Mesothelial cell of epicardium (in vitro differentiated cells): ENCODE measurements around the gene NFKB2. TPM values are rescaled to one million over a fixed set of nuclear protein-coding genes. Genes with fewer than 3 reads are reported as not detected.
A peak's percentile ranks its signal among the peaks of the same experiment; 100 is the strongest.

Source experiments
- DNase-seq, 2 experiments: peaks; one replicate each; pipeline ENCODE4 v3.0.0; 2021; ENCODE audit warnings: low spot score in 2 of 2; ENCODE audit not compliant: unreplicated experiment in 2 of 2
- H3K27ac Mint-ChIP-seq: 2 replicates; pipeline ENCODE4 v1.8.0; 2021; ENCODE audit warnings: mixed read lengths
- H3K27me3 Mint-ChIP-seq: 2 replicates; pipeline ENCODE4 v1.8.0; 2021; ENCODE audit warnings: low read depth, mixed read lengths
- H3K36me3 Mint-ChIP-seq: 2 replicates; pipeline ENCODE4 v1.8.0; 2021; ENCODE audit warnings: mixed read lengths
- H3K4me1 Mint-ChIP-seq: 2 replicates; pipeline ENCODE4 v1.8.0; 2021; ENCODE audit warnings: mixed read lengths
- H3K4me3 Mint-ChIP-seq: 2 replicates; pipeline ENCODE4 v1.8.0; 2021; ENCODE audit warnings: mild to moderate bottlenecking, moderate library complexity, mixed read lengths
- H3K9me3 Mint-ChIP-seq: 2 replicates; pipeline ENCODE4 v1.8.0; 2021; ENCODE audit warnings: mixed read lengths
- total RNA-seq: library from RNA; stranded (reverse); gene quantifications from 3 replicates; pipeline ENCODE4 v1.2.1, GENCODE V29; 2021
- TF ChIP-seq, protein P1 (sequence below): fragments of 200-600 bp; sonication (generic); IDR thresholded peaks from one replicate; pipeline ENCODE4 v1.5.0; 2021; ENCODE audit warnings: antibody characterized with exemption; ENCODE audit not compliant: unreplicated experiment

The NFKB2 gene
- total RNA-seq, 1 donor from 2014 or later = 55.8 TPM

DNA sequence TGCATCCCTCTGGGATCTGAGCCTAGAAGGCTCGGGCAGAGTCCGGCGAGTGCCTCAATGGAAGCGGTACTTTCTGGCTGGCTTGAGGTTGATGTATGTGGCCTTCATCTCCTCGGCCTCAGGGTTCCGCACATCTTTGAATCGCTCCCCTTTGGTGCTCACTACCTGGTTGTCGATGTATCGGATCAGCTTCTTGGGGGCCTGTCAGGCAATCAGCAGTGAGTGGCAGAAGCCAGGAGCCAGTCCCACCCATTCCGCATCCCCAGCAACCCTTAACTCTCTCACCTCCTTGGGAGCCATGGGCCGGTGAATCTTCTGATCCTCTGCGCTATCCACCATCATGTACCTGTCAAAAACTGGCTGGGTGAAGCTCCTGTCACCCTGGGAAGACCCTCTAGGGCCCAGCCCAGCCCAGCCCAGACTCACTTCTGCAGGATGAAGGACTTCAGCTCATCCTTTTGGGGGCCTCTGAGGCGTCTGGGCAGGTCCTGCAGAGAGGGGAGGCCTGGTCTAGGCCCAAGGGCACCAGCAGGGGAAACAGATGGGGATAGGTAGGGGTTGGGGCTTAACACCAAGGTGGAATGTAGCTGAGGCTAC lies 28.0 kb downstream of the NFKB2 start:
- H3K36me3 Mint-ChIP-seq = no peaks in the 10 kb centered on the region
- H3K9me3 Mint-ChIP-seq = no peaks in the 10 kb centered on the region
- H3K27me3 Mint-ChIP-seq = peaks cover 10% of the 10 kb centered on the region
- peak overlapping the region; percentile 30 for H3K4me3 Mint-ChIP-seq
- no peak for DNase-seq
- TF ChIP-seq, protein P1, sequence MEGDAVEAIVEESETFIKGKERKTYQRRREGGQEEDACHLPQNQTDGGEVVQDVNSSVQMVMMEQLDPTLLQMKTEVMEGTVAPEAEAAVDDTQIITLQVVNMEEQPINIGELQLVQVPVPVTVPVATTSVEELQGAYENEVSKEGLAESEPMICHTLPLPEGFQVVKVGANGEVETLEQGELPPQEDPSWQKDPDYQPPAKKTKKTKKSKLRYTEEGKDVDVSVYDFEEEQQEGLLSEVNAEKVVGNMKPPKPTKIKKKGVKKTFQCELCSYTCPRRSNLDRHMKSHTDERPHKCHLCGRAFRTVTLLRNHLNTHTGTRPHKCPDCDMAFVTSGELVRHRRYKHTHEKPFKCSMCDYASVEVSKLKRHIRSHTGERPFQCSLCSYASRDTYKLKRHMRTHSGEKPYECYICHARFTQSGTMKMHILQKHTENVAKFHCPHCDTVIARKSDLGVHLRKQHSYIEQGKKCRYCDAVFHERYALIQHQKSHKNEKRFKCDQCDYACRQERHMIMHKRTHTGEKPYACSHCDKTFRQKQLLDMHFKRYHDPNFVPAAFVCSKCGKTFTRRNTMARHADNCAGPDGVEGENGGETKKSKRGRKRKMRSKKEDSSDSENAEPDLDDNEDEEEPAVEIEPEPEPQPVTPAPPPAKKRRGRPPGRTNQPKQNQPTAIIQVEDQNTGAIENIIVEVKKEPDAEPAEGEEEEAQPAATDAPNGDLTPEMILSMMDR = no peak
- peaks cover 31% of the 10 kb centered on the region for H3K4me1 Mint-ChIP-seq
- no peak overlapping the region for H3K27ac Mint-ChIP-seq

DNA sequence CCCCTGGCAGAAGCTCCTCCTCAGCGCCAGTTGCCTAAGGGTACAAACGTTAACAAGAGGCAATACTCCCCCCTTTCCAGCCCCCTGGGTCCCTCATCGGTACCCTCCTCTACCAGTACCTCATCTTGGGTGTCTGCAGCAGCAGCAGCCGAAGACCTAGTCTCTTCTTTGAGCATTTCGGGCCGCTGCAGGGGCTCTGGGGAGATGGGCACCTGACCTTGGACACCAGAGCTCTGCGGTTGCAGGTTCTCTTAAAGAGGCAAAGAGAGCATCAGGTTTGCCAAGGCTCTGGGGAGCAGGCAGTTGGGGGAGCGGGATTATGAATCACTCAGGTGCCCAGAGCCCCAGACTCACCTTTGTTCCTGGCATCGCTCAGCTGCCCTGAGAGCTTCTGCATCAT lies 28.6 kb downstream of the NFKB2 start:
- TF ChIP-seq, protein P1 = no peak
- no peak overlapping the region for H3K27ac Mint-ChIP-seq
- H3K9me3 Mint-ChIP-seq = no peaks in the 10 kb centered on the region
- H3K36me3 Mint-ChIP-seq = no peaks in the 10 kb centered on the region
- H3K4me3 Mint-ChIP-seq = no peak overlapping the region
- H3K4me1 Mint-ChIP-seq = peaks cover 28% of the 10 kb centered on the region
- peaks cover 5% of the 10 kb centered on the region for H3K27me3 Mint-ChIP-seq
- DNase-seq = no peak

DNA sequence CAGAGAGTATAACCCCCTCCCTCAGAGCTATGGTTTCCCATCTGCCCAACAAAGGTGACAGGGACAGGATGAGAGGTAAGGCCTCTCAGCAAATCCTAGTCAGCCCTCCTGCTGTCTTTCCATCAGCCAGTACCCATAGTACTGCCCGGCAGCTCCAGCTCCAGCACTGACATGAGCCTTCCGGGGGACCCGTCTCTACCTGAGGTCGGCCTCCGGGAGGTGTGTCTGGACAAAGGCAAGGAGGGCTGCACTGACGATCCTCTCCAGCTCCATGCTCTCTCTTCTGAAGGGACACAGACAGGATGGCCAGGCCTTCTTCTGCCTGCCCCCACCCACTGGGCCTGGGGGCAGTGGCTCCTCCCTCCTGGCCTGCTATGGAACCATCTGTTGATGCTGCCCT lies 29.4 kb downstream of the NFKB2 start:
- H3K27ac Mint-ChIP-seq = no peak overlapping the region
- no peaks in the 10 kb centered on the region for H3K27me3 Mint-ChIP-seq
- no peaks in the 10 kb centered on the region for H3K9me3 Mint-ChIP-seq
- peaks cover 21% of the 10 kb centered on the region for H3K4me1 Mint-ChIP-seq
- TF ChIP-seq, protein P1 = no peak
- no peaks in the 10 kb centered on the region for H3K36me3 Mint-ChIP-seq
- no peak for DNase-seq
- no peak overlapping the region for H3K4me3 Mint-ChIP-seq

DNA sequence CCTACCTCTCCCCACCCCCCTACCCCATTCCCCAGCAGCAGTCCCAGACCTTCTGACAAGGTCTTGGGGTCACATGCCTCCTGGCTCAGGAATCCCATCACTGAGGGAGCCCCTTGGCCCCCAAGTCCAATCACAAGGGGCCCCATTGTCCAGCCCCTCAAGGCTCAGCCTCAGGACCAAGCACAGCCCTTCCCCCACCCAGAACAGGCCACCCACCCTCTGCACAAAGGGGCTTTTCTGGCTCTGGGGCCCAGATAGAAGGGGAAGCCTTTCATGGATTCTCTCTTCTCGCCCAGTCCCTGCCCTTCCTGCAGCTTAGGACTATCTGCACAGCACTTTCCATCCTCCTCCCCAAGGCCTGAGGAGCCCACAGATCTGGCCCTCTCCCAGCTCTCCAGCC lies 29.9 kb downstream of the NFKB2 start:
- TF ChIP-seq, protein P1 = no peak
- Mint-ChIP-seq H3K4me1 (peaks cover 18% of the 10 kb centered on the region), H3K36me3 (no peaks in the 10 kb centered on the region), H3K9me3 (no peaks in the 10 kb centered on the region), H3K27me3 (no peaks in the 10 kb centered on the region), H3K27ac (no peak overlapping the region), H3K4me3 (no peak overlapping the region)
- DNase-seq = no peak

DNA sequence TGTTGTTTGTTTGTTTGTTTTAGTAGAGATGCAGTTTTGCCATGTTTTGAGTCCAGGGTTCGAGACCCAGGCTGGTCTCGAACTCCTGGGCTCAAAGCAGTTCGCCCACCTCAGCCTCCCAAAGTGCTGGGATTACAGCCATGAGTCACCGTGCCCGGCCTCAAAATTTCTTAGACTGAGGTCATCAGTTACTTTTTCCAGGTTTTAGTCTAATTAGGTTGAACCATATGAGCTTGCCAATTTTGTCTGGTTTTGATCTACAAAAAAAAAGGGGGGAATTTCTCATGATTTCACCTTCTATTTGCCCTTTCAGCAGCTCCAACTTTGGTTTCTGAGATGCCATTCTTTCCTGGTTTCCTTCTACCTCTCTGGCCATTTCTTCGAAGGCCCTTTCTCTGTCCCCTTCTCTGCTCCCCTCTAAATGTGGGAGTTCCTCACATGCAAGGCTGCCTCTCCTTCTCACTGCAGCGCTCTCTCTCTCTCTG lies 31.3 kb downstream of the NFKB2 start:
- Mint-ChIP-seq H3K27me3 (no peaks in the 10 kb centered on the region), H3K4me1 (peaks cover 16% of the 10 kb centered on the region), H3K36me3 (no peaks in the 10 kb centered on the region), H3K9me3 (no peaks in the 10 kb centered on the region), H3K27ac (no peak overlapping the region), H3K4me3 (no peak overlapping the region)
- no peak for DNase-seq
- TF ChIP-seq, protein P1 = no peak

DNA sequence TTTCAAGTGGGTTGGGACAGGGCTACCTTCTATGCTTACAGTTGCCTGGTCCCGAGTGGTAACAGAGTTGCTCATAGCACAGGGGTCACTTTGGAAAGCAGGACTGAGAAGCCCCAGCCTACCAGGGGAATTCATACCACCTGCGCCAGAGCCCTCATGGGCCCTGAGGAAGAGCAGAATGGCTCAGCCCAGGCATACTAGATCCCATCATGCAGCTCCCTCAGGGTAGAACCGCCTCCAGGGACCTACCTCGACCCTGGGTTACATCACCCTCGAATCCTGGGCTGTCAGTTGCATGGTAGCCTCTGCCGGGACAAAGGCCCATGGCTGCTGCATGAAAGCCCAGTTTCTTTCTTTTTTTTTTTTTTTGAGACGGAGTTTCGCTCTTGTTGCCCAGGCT lies 34.0 kb downstream of the NFKB2 start:
- no peaks in the 10 kb centered on the region for H3K36me3 Mint-ChIP-seq
- no peak overlapping the region for H3K4me3 Mint-ChIP-seq
- no peaks in the 10 kb centered on the region for H3K27me3 Mint-ChIP-seq
- TF ChIP-seq, protein P1 = no peak
- no peak for DNase-seq
- H3K9me3 Mint-ChIP-seq = no peaks in the 10 kb centered on the region
- no peak overlapping the region for H3K27ac Mint-ChIP-seq
- peaks cover 5% of the 10 kb centered on the region for H3K4me1 Mint-ChIP-seq
